ENCODE results near the gene ASCL5. TPM values are rescaled to one million over a fixed set of nuclear protein-coding genes. Genes with fewer than 3 reads are reported as not detected.

ASCL5 gene
- total RNA-seq, 1 donor from 2014 or later: not detected

DNA sequence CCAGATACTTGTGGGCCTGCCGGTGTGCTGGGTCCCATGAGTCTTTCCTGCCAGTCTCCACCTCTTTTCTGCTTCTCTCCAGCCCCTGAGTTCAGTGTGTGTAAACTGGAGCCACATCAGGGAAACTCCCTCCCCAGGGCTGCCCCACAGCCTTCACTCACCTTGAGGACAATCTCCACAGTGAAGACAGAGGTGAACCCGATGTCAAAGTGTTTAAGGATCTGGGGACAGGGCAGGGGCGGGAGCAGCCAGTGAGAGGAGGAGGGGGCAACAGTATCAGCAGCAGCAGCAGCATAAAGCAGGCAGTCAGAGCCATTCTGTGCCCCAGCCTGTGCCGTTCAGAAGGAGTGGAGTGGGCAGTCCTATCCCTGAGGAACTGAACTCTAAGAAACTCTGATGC lies 58.0 kb downstream of the ASCL5 start:
- intact Hi-C loops (cut with DNase I): no loop called here
- ATAC-seq (no peak), DNase-seq (ENCODE audit: low spot score) (no peak)

DNA sequence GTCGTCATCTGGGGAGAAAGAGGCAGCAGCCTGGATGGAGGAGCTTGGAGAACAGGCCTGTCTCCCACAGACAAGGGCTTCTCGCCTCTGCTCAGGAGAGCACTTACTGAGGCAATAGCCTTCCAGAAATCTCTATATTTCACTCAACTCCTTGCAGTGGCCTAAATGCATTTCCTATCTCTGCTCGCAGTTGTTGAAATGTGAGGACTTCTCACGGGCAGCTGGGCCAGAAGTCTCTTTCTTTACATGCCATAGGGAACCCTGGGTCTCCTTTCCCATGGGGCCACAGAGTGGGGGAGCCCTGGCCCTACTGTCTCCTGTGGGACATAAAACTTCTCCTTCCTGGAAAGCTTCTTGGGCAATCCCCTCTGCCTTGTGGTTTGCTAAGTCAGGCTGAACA lies 60.0 kb downstream of the ASCL5 start:
- intact Hi-C loops (cut with DNase I): no loop called here
- no peak for ATAC-seq
- DNase-seq (ENCODE audit: low spot score): no peak

GRCh38 chr1:201065686-201066085 lies 61.3 kb downstream of the ASCL5 start:
- no peak for ATAC-seq
- intact Hi-C loops (cut with DNase I): no loop called here

DNA sequence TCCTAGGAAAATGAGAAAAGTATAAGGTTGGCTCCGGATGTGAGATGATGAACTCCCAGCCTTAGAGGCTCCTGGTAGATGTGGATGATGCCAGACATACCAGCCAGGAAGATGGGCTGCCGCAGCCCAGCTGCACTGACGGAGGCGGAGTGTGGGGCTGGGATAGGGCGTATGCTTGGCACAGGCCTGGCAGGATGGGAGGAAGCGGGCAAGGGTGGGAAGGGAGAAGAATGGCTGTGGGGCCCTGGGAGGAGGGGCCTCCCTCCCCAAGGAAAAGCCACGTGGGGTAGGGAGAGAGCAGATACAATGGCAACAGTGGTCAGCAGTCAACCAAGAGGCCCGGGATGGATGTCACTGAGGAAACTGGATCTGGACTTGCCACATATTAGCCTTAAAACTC lies 62.2 kb downstream of the ASCL5 start:
- ATAC-seq: no peak
- intact Hi-C loops (cut with DNase I): no loop called here
- no peak for DNase-seq (ENCODE audit: low spot score)

More at GRCh38 chr1:201065686-201066085, 61.3 kb downstream of the ASCL5 start:
- DNase-seq (ENCODE audit: low spot score): no peak

Other genes with a start within 250 kb of the ASCL5 start
- 0.45 TPM for gene INAVA, start 232.3 kb downstream of the ASCL5 start, total RNA-seq
- gene KIF21B, start 103.5 kb downstream of the ASCL5 start, total RNA-seq: 3.7 TPM
- not detected for gene CACNA1S, start 14.8 kb downstream of the ASCL5 start, total RNA-seq
- gene TMEM9, start 27.3 kb upstream of the ASCL5 start, total RNA-seq: 42.9 TPM
- 1.7 TPM for gene IGFN1, start 63.6 kb upstream of the ASCL5 start, total RNA-seq
- 8.2 TPM for gene PKP1, start 156.3 kb upstream of the ASCL5 start, total RNA-seq

All from sciatic nerve (tissue), 2 donors.